Measurements from ENCODE around the gene PPP2R5C.

The PPP2R5C gene

GRCh38 chr14:101814934-101815333, 53.4 kb downstream of the PPP2R5C start:
- DNase-seq (ENCODE audit: low spot score), result no peak

DNA sequence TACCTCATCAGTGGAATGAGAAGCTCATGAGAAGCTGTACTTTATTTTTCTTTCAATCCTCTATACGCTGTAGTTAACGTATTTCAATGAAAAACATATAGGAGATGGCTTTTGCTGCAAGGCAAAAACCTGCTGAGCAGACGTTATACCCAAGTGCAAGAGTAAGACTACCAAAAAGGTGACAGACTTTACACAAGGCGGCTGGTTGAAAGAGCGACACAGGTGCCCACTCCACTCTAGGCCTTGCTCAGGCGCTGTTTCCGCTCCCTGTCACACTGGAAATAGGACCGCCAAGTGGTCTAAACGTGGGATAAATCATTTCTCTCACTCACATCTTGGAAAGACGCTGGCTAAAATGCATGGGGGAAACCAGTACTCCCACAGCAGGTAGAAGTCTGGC, 54.5 kb downstream of the PPP2R5C start:
- DNase-seq (ENCODE audit: low spot score), result no peak

- no peak for DNase-seq (ENCODE audit: low spot score)
These were observed 56.0 kb downstream of the PPP2R5C start for GRCh38 chr14:101817501-101818001.

- no peak for DNase-seq (ENCODE audit: low spot score)
These were observed 57.9 kb downstream of the PPP2R5C start for GRCh38 chr14:101819251-101819990.

DNA sequence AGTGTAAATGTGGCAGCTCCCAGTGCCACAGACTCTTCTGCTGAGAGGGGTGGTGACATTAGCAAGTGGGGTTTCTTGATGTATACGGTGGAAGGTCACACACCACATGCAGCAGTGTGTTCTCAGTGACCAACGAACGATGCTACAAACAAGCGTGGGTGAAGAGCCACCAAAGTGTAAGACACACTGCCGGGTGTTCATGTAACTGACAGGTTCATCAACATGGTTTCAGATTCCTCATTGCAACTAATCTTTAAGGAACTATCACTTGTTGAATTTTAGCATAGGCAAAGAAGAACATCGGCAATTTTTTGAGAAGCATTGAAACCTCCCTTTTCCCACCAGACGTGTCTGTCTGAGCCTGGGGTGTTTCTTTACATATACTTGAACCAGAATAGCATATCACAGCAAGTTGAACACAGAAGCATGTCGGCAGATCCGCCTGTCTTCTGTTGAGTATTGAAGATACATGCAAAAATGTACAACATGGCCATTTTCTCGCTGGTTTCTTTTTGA, 58.8 kb downstream of the PPP2R5C start:
- DNase-seq (ENCODE audit: low spot score), result no peak

- DNase-seq (ENCODE audit: low spot score), result no peak
These were observed 60.0 kb downstream of the PPP2R5C start for GRCh38 chr14:101821528-101821927.

DNA sequence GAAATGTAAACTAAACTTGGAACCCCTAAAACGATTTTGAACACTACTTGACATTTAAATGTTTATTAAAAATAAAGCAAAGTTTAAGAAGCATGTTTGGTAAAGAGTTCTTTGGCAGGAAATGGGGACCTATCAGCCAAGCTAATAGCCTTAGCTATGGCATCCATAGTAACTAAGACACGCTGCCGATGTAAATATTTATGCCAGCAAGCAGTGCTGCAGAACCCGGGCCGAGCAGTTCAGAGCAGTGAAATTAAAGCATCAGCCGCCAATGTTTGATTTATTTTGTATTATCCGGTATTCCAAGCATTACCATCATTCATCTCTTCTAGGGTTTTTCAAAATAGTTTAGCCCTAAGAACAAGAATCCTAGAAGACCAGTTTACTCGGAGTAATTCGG, 61.6 kb downstream of the PPP2R5C start:
- DNase-seq (ENCODE audit: low spot score), result no peak

GRCh38 chr14:101823511-101824120, 62.1 kb downstream of the PPP2R5C start:
- peak; percentile 69 for DNase-seq (ENCODE audit: low spot score)

GRCh38 chr14:101824339-101824727, 62.8 kb downstream of the PPP2R5C start:
- no peak for DNase-seq (ENCODE audit: low spot score)

DNA sequence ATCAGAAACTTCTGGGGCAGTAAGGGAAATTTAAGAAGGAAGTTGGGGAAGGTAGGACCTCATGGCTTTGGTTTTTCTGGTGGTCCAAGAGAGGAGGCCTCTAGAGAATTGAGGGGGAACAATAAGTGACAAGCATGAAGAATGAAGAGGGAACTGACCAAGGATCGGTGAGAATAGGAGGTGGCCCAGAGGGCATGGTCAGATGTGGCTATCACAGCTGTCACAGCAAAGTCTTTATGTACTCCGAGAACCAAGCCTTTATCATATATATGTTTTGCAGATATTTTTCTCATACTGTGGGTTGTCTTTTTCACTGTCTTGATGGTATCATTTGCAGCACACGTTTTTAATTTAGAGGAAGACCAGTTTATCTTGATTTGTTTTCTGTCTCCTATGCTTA, 64.3 kb downstream of the PPP2R5C start:
- DNase-seq (ENCODE audit: low spot score), result no peak

DNA sequence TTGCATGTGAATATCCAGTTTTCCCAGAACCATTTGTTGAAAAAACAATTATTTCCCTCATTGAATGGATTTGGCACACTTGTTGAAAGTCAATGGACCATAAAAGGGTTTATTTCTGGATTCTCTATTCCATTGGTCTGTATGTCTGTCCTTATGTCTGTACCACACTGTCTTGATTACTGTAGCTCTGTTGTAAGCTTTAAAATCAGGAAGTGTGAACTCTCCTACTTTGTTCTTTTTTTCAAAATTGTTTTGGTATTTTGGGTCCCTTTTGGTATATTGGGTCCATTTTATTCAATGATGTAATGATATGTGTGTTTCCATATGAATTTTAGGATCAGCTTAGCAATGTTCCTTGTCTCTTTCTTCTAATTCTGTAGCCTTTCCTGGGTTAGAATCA, 64.8 kb downstream of the PPP2R5C start:
- no peak for DNase-seq (ENCODE audit: low spot score)

GRCh38 chr14:101827286-101827685, 65.8 kb downstream of the PPP2R5C start:
- no peak for DNase-seq (ENCODE audit: low spot score)

DNA sequence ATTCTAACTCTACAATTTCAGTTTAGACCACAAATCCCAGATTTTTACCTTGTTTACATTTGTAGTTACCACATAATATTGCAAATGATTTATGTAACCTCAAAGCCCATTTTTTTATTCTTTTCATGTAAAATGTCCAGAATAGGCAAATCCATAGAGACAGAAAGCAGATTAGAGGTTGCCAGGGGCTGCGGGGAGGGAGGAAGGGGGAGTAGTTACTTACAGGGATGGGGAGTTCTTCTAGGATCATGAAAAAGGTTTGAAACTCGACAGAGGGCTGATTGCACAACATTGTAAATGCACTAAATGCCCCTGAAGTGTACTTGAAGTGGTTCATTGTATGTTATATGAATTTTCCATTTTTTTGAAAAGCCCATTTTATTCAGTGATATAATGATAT, 66.5 kb downstream of the PPP2R5C start:
- DNase-seq (ENCODE audit: low spot score), result no peak

DNA sequence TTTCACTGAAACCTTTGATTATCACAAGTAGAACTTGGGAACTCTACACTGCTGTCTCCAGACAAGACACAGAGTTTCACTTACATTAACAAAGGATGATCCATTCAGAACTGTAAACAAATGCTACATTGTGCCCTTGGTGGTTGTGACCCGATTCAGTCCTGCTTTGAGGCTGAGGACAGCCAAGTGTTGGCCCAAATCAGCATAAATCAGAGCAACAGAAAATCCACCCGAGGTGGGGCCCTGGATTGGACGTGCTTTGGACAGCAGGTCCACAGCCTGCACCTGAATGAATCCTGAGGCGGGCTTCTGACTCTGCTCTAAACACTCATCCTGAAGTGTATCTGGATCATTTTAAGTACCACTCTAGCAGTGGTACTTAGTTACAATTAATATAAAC, 68.8 kb downstream of the PPP2R5C start:
- DNase-seq (ENCODE audit: low spot score), result no peak

DNA sequence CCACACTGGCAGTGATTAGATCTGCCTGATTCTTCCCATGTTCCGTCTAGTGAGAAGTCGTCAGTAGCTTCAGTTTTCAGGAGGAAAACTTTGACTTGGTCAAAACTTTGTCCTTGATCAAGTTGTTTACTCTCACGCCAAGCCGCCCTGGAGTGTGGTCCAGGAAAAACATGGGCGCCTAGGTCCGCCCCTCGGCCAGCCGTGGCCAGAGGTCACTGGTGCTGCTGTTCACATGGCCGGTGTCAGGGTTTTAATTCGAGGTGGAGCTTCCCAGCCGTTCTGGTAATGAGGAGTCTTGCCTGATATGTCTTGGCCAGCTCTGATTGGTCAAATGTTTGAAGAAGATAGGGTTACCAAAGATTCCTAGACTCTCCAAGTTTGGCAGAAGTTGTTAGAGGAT, 71.5 kb downstream of the PPP2R5C start:
- DNase-seq (ENCODE audit: low spot score), result no peak

- no peak for DNase-seq (ENCODE audit: low spot score)
These were observed 72.9 kb downstream of the PPP2R5C start for GRCh38 chr14:101834397-101834796.

GRCh38 chr14:101834800-101835547, 73.5 kb downstream of the PPP2R5C start:
- no peak for DNase-seq (ENCODE audit: low spot score)

GRCh38 chr14:101835566-101835965, 74.1 kb downstream of the PPP2R5C start:
- DNase-seq (ENCODE audit: low spot score), result no peak

DNA sequence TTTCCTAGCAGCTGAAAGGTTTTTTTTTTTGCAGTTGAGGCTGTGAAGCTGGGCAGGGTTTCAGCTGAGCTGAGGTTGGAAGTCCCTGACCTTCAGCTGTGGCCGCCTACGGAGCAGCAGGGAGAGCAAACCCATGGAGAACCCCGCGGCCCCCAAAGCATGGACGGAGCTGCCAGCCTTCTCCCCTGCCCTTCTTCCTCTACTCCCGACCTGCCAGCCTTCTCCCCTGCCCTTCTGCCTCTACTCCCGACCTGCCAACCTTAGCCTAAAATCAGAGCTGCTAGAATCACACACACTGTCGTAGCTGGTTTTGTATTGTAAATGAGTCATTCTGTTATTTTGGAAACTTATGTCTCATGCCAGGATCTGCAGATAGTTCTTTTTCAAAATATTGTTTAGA, 74.6 kb downstream of the PPP2R5C start:
- no peak for DNase-seq (ENCODE audit: low spot score)

DNA sequence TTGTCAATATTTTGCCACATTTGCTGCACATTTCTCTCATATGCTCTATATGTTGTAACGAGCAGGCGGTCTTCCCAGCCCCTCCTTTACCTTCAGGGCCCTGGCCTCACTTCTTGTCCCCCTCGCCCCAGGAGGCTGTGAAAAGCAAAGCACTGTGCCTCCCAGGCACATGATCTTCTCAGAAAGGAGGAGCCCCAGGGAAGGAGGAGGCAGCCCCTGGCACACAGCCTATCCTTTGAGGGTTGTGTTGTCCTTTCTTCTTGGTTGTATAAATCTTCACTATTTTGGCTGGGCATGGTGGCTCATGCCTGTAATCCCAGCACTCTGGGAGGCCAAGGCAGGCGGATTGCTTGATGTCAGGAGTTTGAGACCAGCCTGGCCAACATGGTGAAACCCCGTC, 77.0 kb downstream of the PPP2R5C start:
- no peak for DNase-seq (ENCODE audit: low spot score)

GRCh38 chr14:101839236-101839635, 77.7 kb downstream of the PPP2R5C start:
- DNase-seq (ENCODE audit: low spot score), result no peak

- no peak for DNase-seq (ENCODE audit: low spot score)
These were observed 78.2 kb downstream of the PPP2R5C start for GRCh38 chr14:101839661-101840060.

Data from hematopoietic multipotent progenitor cell treated with erythropoietin and hydrocortisone succinate and interleukin-3 and kit ligand, for 17 days (in vitro differentiated cells).